Gastroesophageal sphincter (tissue), 3 donors: ENCODE measurements around the gene SH3PXD2A.

Source experiments
- POLR2A ChIP-seq, 2 donors: fragments of 450-650 bp; IDR thresholded peaks; one replicate each; pipeline ENCODE4 v1.6.1; 2017; ENCODE audit warnings: antibody characterized with exemption in 2 of 2, mild to moderate bottlenecking in 2 of 2, moderate library complexity in 1 of 2
- TF ChIP-seq, protein P1 (sequence below), 4 experiments: fragments of 200-600 bp in 2 of 4; fragments of 450-650 bp in 2 of 4; sonication (generic) in 1 of 4; IDR thresholded peaks; one replicate each; pipeline ENCODE4 v1.5.1; 2017 to 2019; ENCODE audit warnings: antibody characterized with exemption in 4 of 4, mild to moderate bottlenecking in 2 of 4, moderate library complexity in 2 of 4

DNA sequence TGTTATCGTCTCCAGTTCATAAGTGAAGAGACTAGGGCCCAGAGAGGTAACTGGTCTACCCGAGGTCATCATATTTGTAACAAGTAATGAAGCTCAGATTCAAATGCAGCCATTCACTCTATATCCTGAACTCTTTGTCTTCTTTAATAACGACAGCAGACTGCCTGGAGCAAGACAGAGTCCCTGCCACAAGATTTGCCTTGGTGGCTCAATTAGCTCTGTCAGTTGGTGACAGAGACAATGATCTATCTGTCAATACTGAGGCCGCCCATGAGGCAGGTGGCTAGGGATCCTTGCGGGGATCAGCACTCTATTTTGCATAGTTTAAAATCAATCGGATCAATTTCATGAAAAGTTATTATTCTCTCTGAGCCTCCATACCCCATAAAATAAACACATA lies 43.9 kb downstream of the SH3PXD2A start:
- TF ChIP-seq, protein P1, sequence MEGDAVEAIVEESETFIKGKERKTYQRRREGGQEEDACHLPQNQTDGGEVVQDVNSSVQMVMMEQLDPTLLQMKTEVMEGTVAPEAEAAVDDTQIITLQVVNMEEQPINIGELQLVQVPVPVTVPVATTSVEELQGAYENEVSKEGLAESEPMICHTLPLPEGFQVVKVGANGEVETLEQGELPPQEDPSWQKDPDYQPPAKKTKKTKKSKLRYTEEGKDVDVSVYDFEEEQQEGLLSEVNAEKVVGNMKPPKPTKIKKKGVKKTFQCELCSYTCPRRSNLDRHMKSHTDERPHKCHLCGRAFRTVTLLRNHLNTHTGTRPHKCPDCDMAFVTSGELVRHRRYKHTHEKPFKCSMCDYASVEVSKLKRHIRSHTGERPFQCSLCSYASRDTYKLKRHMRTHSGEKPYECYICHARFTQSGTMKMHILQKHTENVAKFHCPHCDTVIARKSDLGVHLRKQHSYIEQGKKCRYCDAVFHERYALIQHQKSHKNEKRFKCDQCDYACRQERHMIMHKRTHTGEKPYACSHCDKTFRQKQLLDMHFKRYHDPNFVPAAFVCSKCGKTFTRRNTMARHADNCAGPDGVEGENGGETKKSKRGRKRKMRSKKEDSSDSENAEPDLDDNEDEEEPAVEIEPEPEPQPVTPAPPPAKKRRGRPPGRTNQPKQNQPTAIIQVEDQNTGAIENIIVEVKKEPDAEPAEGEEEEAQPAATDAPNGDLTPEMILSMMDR (IDR thresholded peaks at IDR 0.05) = no peak
- no peak for TF ChIP-seq POLR2A (IDR thresholded peaks at IDR 0.05)
